ENCODE measurements around the gene ADSS2. TPM values are rescaled to one million over a fixed set of nuclear protein-coding genes. Genes with fewer than 3 reads are reported as not detected.

ADSS2 gene
- total RNA-seq, 1 experiment from 2014 or later, result 55.0 TPM

GRCh38 chr1:244445320-244446181 lies 6.2 kb downstream of the ADSS2 start:
- H3K9ac ChIP-seq (ENCODE audit: low read length), result no peak overlapping the region
- H3K4me3 ChIP-seq (ENCODE audit: low read length), result no peak overlapping the region
- intact Hi-C loops (cut with micrococcal nuclease), result no loop called here
- no peak overlapping the region for H3K27ac ChIP-seq (ENCODE audit: low read length)
- H4K20me1 ChIP-seq (ENCODE audit: low read length), result peaks cover 57% of the 10 kb centered on the region
- TF ChIP-seq EZH2phosphoT487 (IDR thresholded peaks at IDR 0.05; ENCODE audit: borderline replicate concordance, low read length) (no peak), EZH2 (IDR thresholded peaks at IDR 0.05; ENCODE audit: low read length, unreplicated experiment) (no peak), CTCF (conservative IDR thresholded peaks at IDR 0.05; ENCODE audit: low read depth, low read length) (no peak)
- H2AFZ ChIP-seq (ENCODE audit: low read length), result no peak overlapping the region
- no peaks in the 10 kb centered on the region for H3K9me2 ChIP-seq (replicated peaks; ENCODE audit: low read length)
- ATAC-seq (no peak), DNase-seq (no peak)
- ChIA-PET CTCF (no interaction called here), POLR2A (ENCODE audit: unreplicated experiment) (no interaction called here)
- peaks cover 30% of the 10 kb centered on the region for H3K36me3 ChIP-seq (ENCODE audit: low read depth, low read length)
- H3K79me2 ChIP-seq (ENCODE audit: low read length), result peaks cover 96% of the 10 kb centered on the region
- no peak overlapping the region for H3K4me2 ChIP-seq (ENCODE audit: low read length)
- H3K4me1 ChIP-seq (ENCODE audit: insufficient read depth, low read length), result peaks cover 25% of the 10 kb centered on the region
- no peaks in the 10 kb centered on the region for H3F3A ChIP-seq (ENCODE audit: low read length, unreplicated experiment)
- H3K9me3 ChIP-seq (ENCODE audit: low read length), result no peaks in the 10 kb centered on the region
- BruUV-seq (replicated peaks), result no TSS peak
- no peaks in the 10 kb centered on the region for H3K27me3 ChIP-seq (ENCODE audit: low read length)

GRCh38 chr1:244444854-244445253 lies 6.9 kb downstream of the ADSS2 start:
- Histone ChIP-seq H4K20me1 (ENCODE audit: low read length) (peaks cover 52% of the 10 kb centered on the region), H3K27ac (ENCODE audit: low read length) (no peak overlapping the region)

More at GRCh38 chr1:244444854-244445253, 6.9 kb downstream of the ADSS2 start:
- Histone ChIP-seq H3K4me1 (ENCODE audit: insufficient read depth, low read length) (peaks cover 18% of the 10 kb centered on the region), H3K9me3 (ENCODE audit: low read length) (no peaks in the 10 kb centered on the region), H3K4me3 (ENCODE audit: low read length) (no peak overlapping the region), H3K9ac (ENCODE audit: low read length) (no peak overlapping the region), H3K79me2 (ENCODE audit: low read length) (peaks cover 96% of the 10 kb centered on the region), H3K9me2 (replicated peaks; ENCODE audit: low read length) (no peaks in the 10 kb centered on the region), H3F3A (ENCODE audit: low read length, unreplicated experiment) (no peaks in the 10 kb centered on the region), H3K27me3 (ENCODE audit: low read length) (no peaks in the 10 kb centered on the region), H3K4me2 (ENCODE audit: low read length) (no peak overlapping the region), H2AFZ (ENCODE audit: low read length) (no peak overlapping the region), H3K36me3 (ENCODE audit: low read depth, low read length) (peaks cover 25% of the 10 kb centered on the region)
- BruUV-seq (replicated peaks), result no TSS peak
- no peak for TF ChIP-seq EZH2 (IDR thresholded peaks at IDR 0.05; ENCODE audit: low read length, unreplicated experiment)
- TF ChIP-seq CTCF (conservative IDR thresholded peaks at IDR 0.05; ENCODE audit: low read depth, low read length), result no peak
- TF ChIP-seq EZH2phosphoT487 (IDR thresholded peaks at IDR 0.05; ENCODE audit: borderline replicate concordance, low read length), result no peak
- ChIA-PET POLR2A (ENCODE audit: unreplicated experiment) (interaction anchor here (0.6 kb wide), 1 partner anchor 176 kb away, joined by 10 read pairs; no protein-coding TSS in a partner anchor), CTCF (interaction anchor here (0.6 to 0.7 kb wide), 2 partner anchors 9 to 19 kb away, joined by 3 to 5 read pairs; no protein-coding TSS in a partner anchor)
- ATAC-seq, result no peak
- intact Hi-C loops (cut with micrococcal nuclease), result no loop called here
- DNase-seq, result no peak

Measured in PC-3 (cell line).